ENCODE data around the gene IPO9.

DNA sequence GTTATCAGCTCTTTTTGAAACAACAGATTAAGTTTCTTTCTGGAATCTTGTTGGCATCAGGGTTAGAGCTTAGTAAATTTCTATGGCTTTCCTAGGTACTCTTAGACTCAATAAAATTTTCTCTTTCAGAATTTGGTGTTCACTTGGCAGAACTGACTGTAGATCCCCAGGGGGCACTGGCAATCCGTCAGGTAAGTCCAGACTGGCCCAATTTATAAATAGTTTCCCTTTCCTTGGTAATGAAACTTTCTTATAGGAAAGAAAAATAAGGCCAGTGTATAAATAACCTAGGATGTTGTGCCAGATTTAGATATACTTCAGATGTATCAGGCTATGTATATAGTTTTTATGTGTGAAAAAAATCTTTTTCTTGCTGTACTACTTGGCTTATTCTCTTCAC lies 18.2 kb downstream of the IPO9 start:
- TF ChIP-seq, protein P1, sequence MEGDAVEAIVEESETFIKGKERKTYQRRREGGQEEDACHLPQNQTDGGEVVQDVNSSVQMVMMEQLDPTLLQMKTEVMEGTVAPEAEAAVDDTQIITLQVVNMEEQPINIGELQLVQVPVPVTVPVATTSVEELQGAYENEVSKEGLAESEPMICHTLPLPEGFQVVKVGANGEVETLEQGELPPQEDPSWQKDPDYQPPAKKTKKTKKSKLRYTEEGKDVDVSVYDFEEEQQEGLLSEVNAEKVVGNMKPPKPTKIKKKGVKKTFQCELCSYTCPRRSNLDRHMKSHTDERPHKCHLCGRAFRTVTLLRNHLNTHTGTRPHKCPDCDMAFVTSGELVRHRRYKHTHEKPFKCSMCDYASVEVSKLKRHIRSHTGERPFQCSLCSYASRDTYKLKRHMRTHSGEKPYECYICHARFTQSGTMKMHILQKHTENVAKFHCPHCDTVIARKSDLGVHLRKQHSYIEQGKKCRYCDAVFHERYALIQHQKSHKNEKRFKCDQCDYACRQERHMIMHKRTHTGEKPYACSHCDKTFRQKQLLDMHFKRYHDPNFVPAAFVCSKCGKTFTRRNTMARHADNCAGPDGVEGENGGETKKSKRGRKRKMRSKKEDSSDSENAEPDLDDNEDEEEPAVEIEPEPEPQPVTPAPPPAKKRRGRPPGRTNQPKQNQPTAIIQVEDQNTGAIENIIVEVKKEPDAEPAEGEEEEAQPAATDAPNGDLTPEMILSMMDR (IDR thresholded peaks at IDR 0.05; ENCODE audit: insufficient read depth, low read depth, low read length): no peak
- TF ChIP-seq EZH2 (IDR thresholded peaks at IDR 0.05; ENCODE audit: insufficient read depth, low read length): no peak

All from astrocyte (in vitro differentiated cells and primary cell).